ENCODE results near the gene VWA3A. TPM values are rescaled to one million over a fixed set of nuclear protein-coding genes. Genes with fewer than 3 reads are reported as not detected.

The VWA3A gene
- total and polyA plus RNA-seq, 2 of the 4 experiments (the other 2 are of a cell fraction) = not detected

- WGBS, 2 experiments (ENCODE audit: extremely low coverage in 2 of 2, insufficient read length in 1 of 2) = 100% methylated on average over 2 of the region's 8 CpGs; no CpG with 5 or more reads in 1 of the 2 experiments
- Histone ChIP-seq H2BK5ac (ENCODE audit: low read depth, low read length, poor library complexity, severe bottlenecking) (no peak overlapping the region), H4K91ac (ENCODE audit: insufficient read depth, low read depth, low read length) (no peak overlapping the region), H3K4ac (ENCODE audit: low read depth, low read length) (peak overlapping the region; percentile 42; the same call in 1 of the 2 replicates), H3K56ac (ENCODE audit: extremely low read depth, insufficient read depth, low read length) (no peak overlapping the region), H3K9ac (ENCODE audit: low read depth, low read length) (no peak overlapping the region), H3K23ac (ENCODE audit: low read depth, low read length) (no peak overlapping the region), H3K18ac (ENCODE audit: low read depth, low read length) (no peak overlapping the region), H3K27ac (ENCODE audit: insufficient read depth, low read length) (no peak overlapping the region), H2AK9ac (replicated peaks; ENCODE audit: low read depth, low read length, poor library complexity) (no peak overlapping the region), H3K36me3 (ENCODE audit: control insufficient read depth, insufficient read depth, low read length) (no peaks in the 10 kb centered on the region; the same call in 1 of the 2 replicates), H3K9me1 (ENCODE audit: insufficient read depth, low read length) (peaks cover 7% of the 10 kb centered on the region), H3K4me3 (ENCODE audit: insufficient read depth, low read depth, low read length) (no peak overlapping the region), H4K20me1 (ENCODE audit: insufficient read depth, low read length) (peaks cover 9% of the 10 kb centered on the region), H3K4me1 (ENCODE audit: control insufficient read depth, insufficient read depth, low read length) (peaks cover 13% of the 10 kb centered on the region), H2BK20ac (ENCODE audit: low read depth, low read length) (no peak overlapping the region), H4K5ac (ENCODE audit: low read depth, low read length) (no peak overlapping the region), H3K27me3 (ENCODE audit: control insufficient read depth, insufficient read depth, low read length) (no peaks in the 10 kb centered on the region), H4K8ac (ENCODE audit: low read depth in 2 of 2, low read length in 2 of 2) (peak overlapping the region in 1 of 2 experiments; percentile 42; a peak in 1 of 4 replicates), H2BK120ac (ENCODE audit: low read depth, low read length) (peak overlapping the region; percentile 13; the same call in 1 of the 2 replicates), H2AFZ (replicated peaks; ENCODE audit: low read length, poor library complexity) (no peak overlapping the region), H2AK5ac (ENCODE audit: low read depth, low read length) (0 out of 2 replicates have a peak overlapping the region, but pooled peaks have one; percentile 59), H3K79me1 (ENCODE audit: low read depth in 1 of 2, low read length in 2 of 2) (peaks cover 20 to 46% of the 10 kb centered on the region in 2 experiments), H3K14ac (replicated peaks; ENCODE audit: low read depth, low read length) (no peak overlapping the region), H3K9me3 (ENCODE audit: control insufficient read depth, insufficient read depth, low read length) (no peaks in the 10 kb centered on the region), H3K4me2 (ENCODE audit: low read depth, low read length) (no peak overlapping the region), H2BK15ac (ENCODE audit: low read depth, low read length) (no peak overlapping the region)
- intact Hi-C loops (cut with micrococcal nuclease) (loop anchor here (1.0 to 2.0 kb wide), 3 partner anchors 69 to 110 kb away; partner anchors contain the start of genes MOSMO and PDZD9), in situ Hi-C loops (cut with MboI; ENCODE audit: low sequenced_read_pairs) (no loop called here), dilution Hi-C loops (cut with HindIII; ENCODE audit: low sequenced_read_pairs, unreplicated experiment) (no loop called here)
- peak; percentile 60 for DNase-seq
- no TSS peak for BruUV-seq (replicated peaks)
- peak; percentile 71 for ATAC-seq (ENCODE audit: low read depth)
- ChIA-PET CTCF (interaction anchor here (0.6 to 4.0 kb wide), 30 partner anchors 9 to 124 kb away, joined by 3 to 46 read pairs (median 6); partner anchors contain the start of genes MOSMO and VWA3A), POLR2A (ENCODE audit: unreplicated experiment) (interaction anchor here (0.6 to 1.1 kb wide), 3 partner anchors 65 to 320 kb away, joined by 3 to 11 read pairs (median 4); partner anchors contain the start of gene MOSMO)
- TF ChIP-seq, protein P1, sequence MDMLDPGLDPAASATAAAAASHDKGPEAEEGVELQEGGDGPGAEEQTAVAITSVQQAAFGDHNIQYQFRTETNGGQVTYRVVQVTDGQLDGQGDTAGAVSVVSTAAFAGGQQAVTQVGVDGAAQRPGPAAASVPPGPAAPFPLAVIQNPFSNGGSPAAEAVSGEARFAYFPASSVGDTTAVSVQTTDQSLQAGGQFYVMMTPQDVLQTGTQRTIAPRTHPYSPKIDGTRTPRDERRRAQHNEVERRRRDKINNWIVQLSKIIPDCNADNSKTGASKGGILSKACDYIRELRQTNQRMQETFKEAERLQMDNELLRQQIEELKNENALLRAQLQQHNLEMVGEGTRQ (IDR thresholded peaks at IDR 0.05; ENCODE audit: low read depth, low read length) = no peak
- TF ChIP-seq NFE2L2 (IDR thresholded peaks at IDR 0.05; ENCODE audit: low read depth, low read length) (no peak), ELK1 (IDR thresholded peaks at IDR 0.05; ENCODE audit: borderline replicate concordance, low read depth, low read length) (no peak), BHLHE40 (IDR thresholded peaks at IDR 0.05; ENCODE audit: low read depth, low read length) (no peak), POLR2A (IDR thresholded peaks at IDR 0.05; ENCODE audit: low read depth, low read length) (0 out of 2 replicates have a peak, but pooled peaks have one; percentile 29), CHD1 (IDR thresholded peaks at IDR 0.05; ENCODE audit: low read depth, low read length) (no peak), FOS (IDR thresholded peaks at IDR 0.05; ENCODE audit: low read depth, low read length) (no peak), RFX5 (IDR thresholded peaks at IDR 0.05; ENCODE audit: low read depth, low read length) (no peak), MXI1 (IDR thresholded peaks at IDR 0.05; ENCODE audit: borderline replicate concordance, low read depth, low read length) (no peak), CEBPB (IDR thresholded peaks at IDR 0.05; ENCODE audit: low read depth, low read length) (no peak), MAFK (IDR thresholded peaks at IDR 0.05; ENCODE audit: low read depth, low read length) (no peak), RCOR1 (IDR thresholded peaks at IDR 0.05; ENCODE audit: insufficient replicate concordance, low read length) (no peak), MAZ (IDR thresholded peaks at IDR 0.05; ENCODE audit: borderline replicate concordance, low read depth, low read length) (no peak)
- TF ChIP-seq, protein P2, sequence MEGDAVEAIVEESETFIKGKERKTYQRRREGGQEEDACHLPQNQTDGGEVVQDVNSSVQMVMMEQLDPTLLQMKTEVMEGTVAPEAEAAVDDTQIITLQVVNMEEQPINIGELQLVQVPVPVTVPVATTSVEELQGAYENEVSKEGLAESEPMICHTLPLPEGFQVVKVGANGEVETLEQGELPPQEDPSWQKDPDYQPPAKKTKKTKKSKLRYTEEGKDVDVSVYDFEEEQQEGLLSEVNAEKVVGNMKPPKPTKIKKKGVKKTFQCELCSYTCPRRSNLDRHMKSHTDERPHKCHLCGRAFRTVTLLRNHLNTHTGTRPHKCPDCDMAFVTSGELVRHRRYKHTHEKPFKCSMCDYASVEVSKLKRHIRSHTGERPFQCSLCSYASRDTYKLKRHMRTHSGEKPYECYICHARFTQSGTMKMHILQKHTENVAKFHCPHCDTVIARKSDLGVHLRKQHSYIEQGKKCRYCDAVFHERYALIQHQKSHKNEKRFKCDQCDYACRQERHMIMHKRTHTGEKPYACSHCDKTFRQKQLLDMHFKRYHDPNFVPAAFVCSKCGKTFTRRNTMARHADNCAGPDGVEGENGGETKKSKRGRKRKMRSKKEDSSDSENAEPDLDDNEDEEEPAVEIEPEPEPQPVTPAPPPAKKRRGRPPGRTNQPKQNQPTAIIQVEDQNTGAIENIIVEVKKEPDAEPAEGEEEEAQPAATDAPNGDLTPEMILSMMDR (conservative IDR thresholded peaks at IDR 0.05; ENCODE audit: low read depth, low read length) = peak; percentile 90
These were observed 14.5 kb upstream of the VWA3A start for GRCh38 chr16:22077700-22078313.

Data from IMR-90 (cell line).